ENCODE measurements around the gene CHRD.

Gene CHRD

DNA sequence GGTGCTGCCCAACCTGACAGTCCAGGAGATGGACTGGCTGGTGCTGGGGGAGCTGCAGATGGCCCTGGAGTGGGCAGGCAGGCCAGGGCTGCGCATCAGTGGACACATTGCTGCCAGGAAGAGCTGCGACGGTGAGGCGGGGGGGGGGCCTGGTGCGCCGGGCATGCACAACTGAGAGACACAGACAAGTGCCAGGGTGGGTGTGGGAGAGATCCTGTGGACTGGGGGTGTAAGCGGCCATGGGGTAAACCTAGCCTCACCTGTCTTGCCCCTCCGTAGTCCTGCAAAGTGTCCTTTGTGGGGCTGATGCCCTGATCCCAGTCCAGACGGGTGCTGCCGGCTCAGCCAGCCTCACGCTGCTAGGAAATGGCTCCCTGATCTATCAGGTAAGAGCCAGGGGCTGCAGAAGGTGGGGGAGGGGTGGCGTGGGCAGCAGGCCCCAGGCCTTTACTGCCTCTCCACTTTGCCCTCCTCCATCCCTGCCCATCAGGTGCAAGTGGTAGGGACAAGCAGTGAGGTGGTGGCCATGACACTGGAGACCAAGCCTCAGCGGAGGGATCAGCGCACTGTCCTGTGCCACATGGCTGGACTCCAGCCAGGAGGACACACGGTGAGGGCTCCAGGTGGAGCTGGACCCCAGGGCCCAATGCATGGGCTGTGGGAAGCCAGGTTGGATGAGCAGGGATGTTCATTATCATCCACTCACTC lies 3.3 kb downstream of the CHRD start:
- no peak overlapping the region for H3K4me3 ChIP-seq (ENCODE audit: control insufficient read depth, low read depth, low read length)
- DNase-seq (ENCODE audit: low read depth), result no peak
- TF ChIP-seq CTCF (conservative IDR thresholded peaks at IDR 0.05; ENCODE audit: control insufficient read depth, insufficient read depth, low read depth, low read length), result no peak

- no peak for DNase-seq (ENCODE audit: low read depth)
- TF ChIP-seq CTCF (conservative IDR thresholded peaks at IDR 0.05; ENCODE audit: control insufficient read depth, insufficient read depth, low read depth, low read length), result no peak
- H3K4me3 ChIP-seq (ENCODE audit: control insufficient read depth, low read depth, low read length), result no peak overlapping the region
Observed at GRCh38 chr3:184384342-184384741, 4.5 kb downstream of the CHRD start.

GRCh38 chr3:184384856-184385422 lies 5.1 kb downstream of the CHRD start:
- H3K4me3 ChIP-seq (ENCODE audit: control insufficient read depth, low read depth, low read length), result no peak overlapping the region
- TF ChIP-seq CTCF (conservative IDR thresholded peaks at IDR 0.05; ENCODE audit: control insufficient read depth, insufficient read depth, low read depth, low read length), result no peak

DNA sequence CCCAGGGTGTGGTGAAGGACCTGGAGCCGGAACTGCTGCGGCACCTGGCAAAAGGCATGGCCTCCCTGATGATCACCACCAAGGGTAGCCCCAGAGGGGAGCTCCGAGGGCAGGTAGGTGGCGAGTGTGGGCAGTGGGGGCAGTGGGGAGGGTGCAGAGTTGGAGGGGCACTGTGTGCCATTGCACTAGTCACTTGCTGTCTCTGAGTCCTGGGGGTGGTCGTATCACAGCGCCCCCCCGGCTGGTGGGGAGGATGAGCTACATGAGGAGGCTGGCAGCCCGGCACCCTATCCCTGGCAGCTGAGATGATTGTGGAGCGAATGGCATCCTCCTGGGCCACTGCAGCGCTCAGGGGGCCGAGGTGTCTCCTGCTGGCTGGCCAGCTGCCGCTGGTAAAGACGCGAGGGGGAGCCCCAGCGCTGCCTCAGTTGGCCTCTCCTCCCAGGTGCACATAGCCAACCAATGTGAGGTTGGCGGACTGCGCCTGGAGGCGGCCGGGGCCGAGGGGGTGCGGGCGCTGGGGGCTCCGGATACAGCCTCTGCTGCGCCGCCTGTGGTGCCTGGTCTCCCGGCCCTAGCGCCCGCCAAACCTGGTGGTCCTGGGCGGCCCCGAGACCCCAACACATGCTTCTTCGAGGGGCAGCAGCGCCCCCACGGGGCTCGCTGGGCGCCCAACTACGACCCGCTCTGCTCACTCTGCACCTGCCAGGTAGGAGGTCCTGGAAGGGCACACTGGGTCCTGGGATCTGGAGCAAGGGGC lies 6.4 kb downstream of the CHRD start:
- no peak overlapping the region for H3K4me3 ChIP-seq (ENCODE audit: control insufficient read depth, low read depth, low read length)
- no peak for TF ChIP-seq CTCF (conservative IDR thresholded peaks at IDR 0.05; ENCODE audit: control insufficient read depth, insufficient read depth, low read depth, low read length)
- DNase-seq (ENCODE audit: low read depth), result no peak

More at GRCh38 chr3:184384856-184385422, 5.1 kb downstream of the CHRD start:
- DNase-seq (ENCODE audit: low read depth), result no peak

- no peak for TF ChIP-seq CTCF (conservative IDR thresholded peaks at IDR 0.05; ENCODE audit: control insufficient read depth, insufficient read depth, low read depth, low read length)
Observed at GRCh38 chr3:184387174-184387714, 7.4 kb downstream of the CHRD start.

GRCh38 chr3:184388164-184388935 lies 8.5 kb downstream of the CHRD start:
- no peak overlapping the region for H3K4me3 ChIP-seq (ENCODE audit: control insufficient read depth, low read depth, low read length)
- TF ChIP-seq CTCF (conservative IDR thresholded peaks at IDR 0.05; ENCODE audit: control insufficient read depth, insufficient read depth, low read depth, low read length), result no peak
- no peak for DNase-seq (ENCODE audit: low read depth)

More at GRCh38 chr3:184387174-184387714, 7.4 kb downstream of the CHRD start:
- no peak for DNase-seq (ENCODE audit: low read depth)
- no peak overlapping the region for H3K4me3 ChIP-seq (ENCODE audit: control insufficient read depth, low read depth, low read length)
